GM19351 (cell line): Measurements from ENCODE around the gene FZD4.
"Not testable (repeated sequence)": the region's sequence is repeated elsewhere in the genome, so short reads cannot be mapped to it uniquely, and the experiment has no call there.

Experiments used
- ATAC-seq: cut with Tn5 transposase; IDR thresholded peaks from one replicate; pipeline ENCODE4 v1.9.1; 2021; ENCODE audit warnings: mild to moderate bottlenecking, moderate library complexity; ENCODE audit not compliant: unreplicated experiment

FZD4 gene

DNA sequence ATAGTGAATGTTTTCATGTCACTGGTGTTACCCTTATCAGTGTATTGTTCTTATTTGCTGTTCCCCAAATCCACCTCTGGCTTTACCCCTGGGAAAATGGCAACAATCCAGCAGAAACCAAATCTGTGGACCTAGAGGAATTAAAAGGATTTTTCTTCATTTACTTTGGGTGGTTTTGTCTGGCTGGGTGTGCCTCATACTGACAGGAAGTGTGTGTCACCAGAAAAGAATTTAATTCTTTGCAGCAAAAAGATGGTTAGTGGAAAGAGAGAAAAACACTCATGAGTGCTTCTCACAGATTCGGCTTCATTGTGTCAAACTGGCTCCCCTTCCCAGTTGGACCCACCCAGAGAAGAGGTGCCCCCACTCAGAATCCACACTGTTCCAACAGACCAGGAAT, 38.9 kb downstream of the FZD4 start:
- ATAC-seq = no peak

DNA sequence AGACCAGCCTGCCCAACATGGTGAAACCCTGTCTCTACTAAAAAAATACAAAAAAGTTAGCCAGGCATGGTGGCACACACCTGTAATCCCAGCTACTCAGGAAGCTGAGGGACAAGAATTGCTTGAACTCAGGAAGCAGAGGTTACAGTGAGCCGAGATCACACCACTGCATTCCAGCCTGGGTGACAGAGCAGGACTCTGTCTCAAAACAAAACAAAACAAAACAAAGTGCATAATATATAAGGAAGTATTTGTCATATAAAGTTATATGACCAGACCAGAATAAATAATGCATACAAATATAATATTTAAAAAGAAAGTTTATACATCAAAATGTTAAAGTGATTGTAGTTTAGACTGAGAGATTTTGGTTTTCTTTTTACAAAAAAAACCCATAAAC, 39.3 kb downstream of the FZD4 start:
- ATAC-seq = not testable (repeated sequence)

DNA sequence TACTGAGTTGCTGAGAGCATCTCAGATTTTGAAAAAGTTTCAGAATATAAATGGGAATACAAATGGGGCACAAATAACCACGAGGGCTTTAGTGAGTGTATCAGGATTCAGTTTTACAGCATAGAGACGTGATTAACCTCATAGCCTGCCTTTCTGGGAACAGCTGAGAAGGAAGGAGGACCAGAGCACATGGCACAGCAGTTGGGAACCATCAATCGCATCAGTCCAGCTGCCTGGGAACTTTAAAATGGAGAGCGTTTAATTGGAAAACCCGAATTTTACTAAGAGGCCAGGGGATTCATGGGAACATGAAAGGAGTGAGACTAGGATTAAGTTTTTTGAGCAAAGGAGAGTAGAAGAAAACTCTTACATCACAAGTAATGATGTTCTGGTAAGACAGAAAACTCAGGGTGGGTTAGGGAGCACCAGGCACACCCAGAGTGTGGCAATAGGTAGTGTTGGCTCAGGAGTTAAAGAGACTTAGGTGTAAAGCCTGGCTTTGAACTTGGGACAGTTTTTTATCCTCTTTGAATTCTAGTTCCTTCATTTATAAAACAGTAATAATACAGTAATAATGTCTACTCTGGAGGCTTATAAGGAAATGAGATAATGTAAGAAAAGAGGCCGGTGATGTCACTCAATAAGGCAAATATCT, 40.2 kb downstream of the FZD4 start:
- no peak for ATAC-seq

DNA sequence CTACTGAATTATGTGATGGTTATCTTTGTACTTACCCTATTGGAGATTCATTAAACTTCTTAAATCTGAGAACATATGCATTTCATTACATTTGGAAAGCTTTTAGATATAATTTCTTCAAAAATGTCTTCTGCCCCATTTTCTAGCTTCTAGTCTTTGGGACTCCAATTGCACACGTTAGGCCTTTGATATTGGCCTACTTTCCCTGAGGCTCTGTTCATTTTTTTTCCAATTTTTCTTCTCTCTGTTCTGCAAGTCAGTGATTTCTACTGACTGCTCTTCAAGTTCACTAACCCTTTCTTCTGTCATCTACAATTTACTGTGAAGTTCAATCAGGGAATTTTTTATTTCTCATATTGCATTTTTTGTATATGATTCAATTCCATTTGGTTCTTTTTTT, 43.0 kb downstream of the FZD4 start:
- no peak for ATAC-seq

DNA sequence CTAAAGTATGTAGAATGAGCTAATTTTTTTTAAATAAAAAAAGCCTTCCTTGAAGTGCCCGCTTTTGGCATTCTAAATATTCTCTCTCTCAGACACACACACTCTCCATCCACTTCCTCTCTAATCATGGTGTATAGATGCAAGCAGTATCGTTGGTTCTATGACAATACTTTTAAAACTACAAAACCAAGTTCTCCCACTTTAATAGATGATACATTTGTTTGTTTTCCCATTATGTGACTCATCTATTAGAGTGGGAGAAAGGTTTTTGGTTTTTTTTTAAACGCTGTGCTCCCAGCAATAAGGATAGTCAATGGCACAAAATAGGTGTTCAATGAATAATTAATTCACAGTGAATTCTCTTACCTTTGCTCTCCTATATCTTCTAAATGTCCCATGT, 44.6 kb downstream of the FZD4 start:
- ATAC-seq = no peak

DNA sequence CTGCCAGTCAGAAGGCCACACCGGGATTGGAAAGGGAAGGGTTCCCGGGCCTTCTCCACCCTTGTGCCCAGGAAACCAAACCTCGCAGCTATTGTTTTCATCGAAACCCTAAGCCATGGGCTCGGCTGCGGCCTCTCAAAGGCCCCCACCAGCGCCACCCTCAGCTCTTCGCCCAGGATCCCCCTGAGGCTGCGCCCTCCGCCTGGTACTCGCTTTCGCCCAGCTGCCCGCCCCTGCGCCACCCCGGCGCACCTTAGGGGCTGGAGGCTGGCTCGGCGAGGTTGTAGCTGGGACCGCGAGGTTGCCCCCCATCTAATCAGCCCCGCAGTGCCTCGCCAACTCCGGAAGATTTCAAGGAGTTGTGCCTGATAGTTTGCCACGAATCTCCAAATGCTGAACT, 49.0 kb downstream of the FZD4 start:
- ATAC-seq = no peak

DNA sequence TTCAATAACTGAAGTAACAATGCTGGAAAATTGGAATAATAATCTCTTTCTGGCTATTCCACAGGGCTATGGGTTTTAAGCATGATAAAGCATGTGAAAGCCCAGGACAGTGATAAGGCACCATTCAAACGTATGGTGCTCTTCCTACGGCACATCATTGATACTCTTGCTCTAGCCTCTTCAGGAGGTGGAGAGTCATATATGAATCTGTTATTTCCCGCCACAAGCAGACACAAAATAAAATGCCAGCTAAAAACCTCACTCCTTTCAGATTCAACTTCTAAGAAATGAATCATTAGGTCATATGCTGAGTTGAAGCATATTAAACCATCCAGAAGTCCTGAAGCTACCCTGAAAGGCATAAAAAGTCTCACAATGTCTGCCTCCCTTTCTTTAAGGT, 49.9 kb downstream of the FZD4 start:
- no peak for ATAC-seq

DNA sequence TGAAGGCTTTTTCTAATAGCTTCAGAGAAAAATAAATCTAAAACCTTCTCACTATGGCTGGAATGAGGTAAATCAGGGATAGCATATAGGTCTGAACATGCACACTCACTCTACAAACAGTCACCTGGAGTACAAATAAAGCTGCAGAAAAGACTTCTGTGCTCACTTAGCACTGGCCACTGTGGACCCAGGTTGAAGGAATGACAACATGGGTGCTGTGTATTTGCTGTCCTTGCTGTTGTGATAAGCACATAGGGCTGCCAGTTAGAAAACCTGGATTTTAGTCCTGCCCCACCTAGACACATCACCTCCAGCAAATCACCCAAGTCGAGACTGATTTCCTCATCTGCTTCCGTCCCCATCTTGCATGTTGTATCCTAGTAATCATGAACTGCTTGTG, 51.2 kb downstream of the FZD4 start:
- no peak for ATAC-seq

DNA sequence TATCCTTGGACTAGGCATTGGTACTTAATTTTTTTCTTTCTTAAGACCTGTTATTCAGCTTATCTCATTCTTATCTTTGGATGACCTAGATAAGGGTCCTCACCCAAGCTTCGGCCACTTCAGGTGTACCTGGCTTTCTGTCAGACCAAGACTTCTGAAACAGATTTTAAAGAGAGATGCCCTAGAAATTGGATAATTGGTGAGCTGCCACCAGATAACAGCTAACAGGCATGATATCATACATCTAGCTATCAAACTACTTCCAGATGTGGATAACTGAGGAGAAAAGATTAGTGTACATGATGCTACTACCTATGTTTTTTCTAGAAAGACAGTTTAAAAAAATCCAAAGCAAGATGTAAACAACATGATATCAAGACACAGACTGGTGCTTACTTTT, 52.9 kb downstream of the FZD4 start:
- ATAC-seq = no peak

DNA sequence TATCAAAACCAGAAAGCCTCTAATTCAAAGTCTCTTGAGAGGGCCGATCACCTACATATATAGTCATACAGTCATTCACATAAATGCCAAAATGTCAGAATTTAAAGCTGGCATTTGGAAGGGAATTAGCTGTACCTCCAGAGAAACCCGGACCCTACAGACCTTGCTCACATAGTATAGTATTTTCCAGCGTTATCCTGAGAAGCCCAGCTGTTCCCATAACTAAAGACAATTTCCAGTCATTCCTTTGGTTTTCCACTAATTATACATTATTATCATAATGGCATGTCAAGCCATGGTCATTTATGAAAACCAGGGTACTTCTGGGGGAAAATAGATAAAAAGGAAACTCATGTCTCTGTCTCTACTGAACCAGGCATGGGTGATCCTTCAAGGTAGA, 53.6 kb downstream of the FZD4 start:
- no peak for ATAC-seq

DNA sequence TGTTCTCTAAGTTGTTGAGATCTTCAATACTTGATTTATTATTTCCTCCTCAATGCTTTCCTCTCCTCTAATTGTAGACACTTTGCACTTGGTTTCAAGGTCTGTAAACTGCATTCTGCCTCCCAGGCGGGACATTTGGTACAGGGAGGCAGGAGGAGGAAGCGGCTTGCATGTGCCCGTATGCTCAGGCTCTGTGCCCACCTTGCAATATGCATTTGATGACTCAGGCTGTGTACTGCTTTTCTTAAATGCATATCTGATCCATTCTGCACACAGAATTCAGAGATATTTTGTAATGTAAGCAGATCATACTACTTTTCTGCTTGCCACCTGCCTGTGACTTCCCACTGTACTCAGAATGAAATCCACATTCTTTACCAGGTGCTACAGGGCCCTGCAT, 55.0 kb downstream of the FZD4 start:
- ATAC-seq = no peak

DNA sequence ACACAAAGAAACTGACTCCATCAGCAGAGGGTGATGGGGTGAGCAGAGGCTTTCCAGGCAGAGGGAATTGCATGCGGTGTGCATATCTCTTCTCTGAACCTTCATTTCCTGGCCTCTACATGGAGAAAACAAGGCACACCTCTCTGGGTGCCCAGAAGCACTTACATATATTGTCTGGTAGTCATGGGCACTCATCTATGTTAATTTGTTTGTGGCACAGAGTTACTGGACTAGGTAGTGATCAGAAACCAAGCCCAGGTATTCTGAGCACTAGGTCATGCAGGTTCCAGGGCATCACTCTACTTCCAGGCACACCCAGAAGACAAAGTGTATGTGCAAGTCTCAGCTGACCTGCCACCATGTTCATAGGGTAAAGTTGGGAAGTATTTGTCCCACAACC, 56.5 kb downstream of the FZD4 start:
- no peak for ATAC-seq

DNA sequence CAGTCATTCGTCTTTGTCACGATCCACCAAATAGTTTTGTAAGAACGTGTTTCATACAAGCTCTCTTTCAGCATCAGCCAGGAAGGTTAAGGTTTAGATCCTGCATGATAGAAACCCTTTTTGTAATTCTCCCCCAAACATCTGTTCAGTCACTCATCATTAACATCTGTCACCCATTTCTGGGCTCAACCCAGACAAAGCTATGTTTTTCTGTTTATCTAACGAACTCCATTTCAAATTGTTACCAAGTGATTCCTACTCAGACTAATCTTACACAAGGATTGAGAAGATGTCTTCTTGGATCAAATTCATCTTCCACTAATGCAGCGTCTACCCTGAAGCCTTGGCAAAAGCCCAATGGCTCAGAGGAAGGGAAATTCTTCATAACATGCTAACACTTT, 58.8 kb downstream of the FZD4 start:
- ATAC-seq = no peak
